HG03175 (cell line): Measurements from ENCODE around the gene KCNK4.

Experiments used
- ATAC-seq: cut with Tn5 transposase; IDR thresholded peaks from one replicate; pipeline ENCODE4 v1.9.1; 2021; ENCODE audit warnings: mild to moderate bottlenecking, moderate library complexity; ENCODE audit not compliant: unreplicated experiment

Gene KCNK4

DNA sequence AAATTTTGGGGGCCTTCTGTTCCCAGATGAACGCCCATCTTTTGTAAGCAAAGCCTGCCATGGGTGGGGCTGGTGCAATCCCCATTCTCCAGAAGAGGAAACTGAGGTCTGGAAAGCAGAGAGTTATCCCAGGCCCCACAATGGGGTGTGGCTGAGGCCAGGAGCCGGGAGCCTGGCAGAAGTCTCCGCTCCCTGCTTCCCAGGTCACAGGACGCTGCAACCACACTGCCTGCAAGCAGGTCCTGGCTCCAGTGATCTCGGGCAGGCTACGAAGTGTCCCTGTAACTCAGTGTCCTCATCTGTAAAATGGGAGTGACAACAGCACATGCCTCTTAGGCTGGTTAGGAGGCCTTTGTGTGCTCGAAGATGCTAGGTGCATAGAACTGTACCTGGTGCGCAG lies 38.1 kb upstream of the KCNK4 start:
- ATAC-seq = no peak

DNA sequence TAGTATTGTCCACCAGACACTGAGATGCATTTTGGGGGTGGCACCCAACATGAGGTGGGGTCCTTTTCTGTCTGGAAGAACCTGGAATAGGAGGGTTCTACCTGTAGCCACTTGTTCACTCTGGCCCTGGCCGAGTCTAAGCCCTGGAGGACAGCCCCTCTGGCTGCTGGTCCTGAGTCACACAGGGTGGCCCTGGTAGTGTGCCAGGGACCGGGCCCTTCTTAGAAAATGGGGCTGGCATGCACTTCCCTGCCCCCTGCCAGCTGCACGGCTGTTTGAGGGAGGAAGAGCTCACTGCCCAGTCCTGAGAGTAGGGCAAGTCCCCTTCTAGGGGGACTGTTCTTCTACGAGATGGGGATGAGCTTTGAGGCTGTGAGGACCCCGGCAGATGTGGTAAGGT lies 37.6 kb upstream of the KCNK4 start:
- ATAC-seq = no peak

DNA sequence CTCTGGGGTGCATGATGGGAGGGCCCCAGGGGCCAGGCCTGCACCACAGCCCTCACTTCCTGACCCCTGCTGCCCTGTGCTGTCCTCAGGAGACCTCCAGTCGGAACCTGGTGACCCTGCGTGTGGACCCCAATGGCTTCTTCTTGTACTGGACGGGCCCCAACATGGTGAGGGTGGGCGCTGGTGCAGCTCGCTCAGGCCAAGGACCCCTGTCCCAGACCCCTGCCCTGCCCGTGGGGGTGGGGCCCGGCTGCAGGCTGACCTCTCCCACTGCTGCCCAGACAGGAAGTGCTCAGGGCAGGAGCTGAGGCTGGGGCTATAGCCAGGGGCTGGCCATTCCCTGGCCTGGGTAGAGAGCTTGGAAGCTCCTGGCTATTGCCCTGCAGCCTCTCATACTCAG lies 36.8 kb upstream of the KCNK4 start:
- ATAC-seq = no peak

DNA sequence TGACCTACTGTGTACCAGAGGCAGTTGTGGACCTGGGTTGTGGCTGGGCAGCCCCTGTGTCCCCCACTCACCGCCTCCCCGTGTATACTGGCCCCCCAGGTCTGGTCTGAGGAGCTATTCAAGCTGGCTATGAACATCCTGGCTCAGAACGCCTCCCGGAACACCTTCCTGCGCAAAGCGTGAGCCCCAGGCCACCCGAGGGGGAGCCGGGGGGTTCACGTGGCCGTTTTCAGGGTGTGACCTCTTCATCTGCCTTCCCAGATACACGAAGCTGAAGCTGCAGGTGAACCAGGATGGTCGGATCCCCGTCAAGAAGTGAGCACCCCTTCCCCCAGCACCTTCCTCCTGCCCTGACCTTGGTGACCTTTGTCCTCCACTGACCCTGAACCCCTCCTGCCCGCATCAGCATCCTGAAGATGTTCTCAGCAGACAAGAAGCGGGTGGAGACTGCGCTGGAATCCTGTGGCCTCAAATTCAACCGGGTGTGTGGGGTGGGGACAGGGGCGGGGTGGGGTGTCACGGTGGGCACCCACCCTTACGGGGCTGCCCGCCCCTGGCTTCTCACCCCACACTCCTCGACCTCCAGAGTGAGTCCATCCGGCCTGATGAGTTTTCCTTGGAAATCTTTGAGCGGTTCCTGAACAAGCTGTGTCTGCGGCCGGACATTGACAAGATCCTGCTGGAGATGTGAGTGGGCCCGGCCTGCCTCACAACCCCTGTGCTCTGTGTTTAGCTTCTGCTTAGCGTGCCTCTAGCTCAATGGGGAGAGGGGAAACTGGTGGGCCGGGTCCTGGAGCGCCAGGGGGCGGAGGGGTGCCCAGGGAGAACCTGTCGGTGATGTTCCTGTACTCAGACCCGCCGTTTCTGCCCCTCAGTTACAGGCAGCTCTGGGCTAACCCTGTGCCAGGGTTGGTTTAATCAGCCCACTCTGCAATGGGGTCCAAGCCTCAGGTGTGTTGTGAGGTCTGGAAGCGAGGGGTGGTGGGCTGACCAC lies 35.7 kb upstream of the KCNK4 start:
- no peak for ATAC-seq

DNA sequence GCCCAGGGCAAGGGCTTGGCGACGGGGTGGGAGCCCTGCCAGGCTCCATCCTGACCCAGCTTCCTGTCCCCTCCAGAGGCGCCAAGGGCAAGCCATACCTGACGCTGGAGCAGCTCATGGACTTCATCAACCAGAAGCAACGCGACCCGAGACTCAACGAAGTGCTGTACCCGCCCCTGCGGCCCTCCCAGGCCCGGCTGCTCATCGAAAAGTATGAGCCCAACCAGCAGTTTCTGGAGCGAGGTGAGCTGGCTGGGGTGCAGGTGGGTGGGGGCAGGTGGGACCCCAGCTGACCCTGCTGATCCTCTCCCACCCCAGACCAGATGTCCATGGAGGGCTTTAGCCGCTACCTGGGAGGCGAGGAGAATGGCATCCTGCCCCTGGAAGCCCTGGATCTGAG lies 34.8 kb upstream of the KCNK4 start:
- ATAC-seq = no peak

DNA sequence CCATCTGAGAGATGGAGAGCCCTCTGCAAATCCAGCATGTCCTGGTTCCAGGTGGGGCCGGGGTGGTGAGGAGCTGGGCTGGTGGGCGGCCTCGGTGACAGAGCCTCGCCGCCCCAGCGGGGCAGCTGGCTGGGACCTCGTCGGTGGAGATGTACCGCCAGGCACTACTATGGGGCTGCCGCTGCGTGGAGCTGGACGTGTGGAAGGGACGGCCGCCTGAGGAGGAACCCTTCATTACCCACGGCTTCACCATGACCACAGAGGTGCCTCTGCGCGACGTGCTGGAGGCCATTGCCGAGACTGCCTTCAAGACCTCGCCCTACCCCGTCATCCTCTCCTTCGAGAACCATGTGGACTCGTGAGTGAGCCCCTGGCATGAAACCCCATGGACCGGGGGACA lies 32.7 kb upstream of the KCNK4 start:
- ATAC-seq = no peak

DNA sequence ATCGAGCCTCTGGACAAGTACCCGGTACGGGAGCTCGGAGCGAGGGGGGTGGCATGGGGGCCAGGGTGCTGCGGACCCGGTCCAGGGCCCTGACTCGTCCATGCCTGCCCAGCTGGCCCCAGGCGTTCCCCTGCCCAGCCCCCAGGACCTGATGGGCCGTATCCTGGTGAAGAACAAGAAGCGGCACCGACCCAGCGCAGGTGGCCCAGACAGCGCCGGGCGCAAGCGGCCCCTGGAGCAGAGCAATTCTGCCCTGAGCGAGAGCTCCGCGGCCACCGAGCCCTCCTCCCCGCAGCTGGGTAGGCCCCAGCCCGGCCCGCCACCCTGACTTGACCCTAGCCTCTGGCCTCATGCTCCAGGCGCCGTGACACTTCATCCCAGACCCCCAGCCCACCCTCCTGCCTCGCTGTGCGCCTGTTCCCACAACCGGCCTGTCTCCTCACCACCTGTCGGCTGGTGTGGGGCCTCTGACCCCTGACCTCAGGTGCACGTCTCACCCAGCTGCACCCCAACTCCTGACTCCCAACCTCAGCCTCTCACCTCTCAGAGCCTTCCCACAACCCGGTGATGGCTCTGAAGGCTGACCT lies 32.1 kb upstream of the KCNK4 start:
- no peak for ATAC-seq

DNA sequence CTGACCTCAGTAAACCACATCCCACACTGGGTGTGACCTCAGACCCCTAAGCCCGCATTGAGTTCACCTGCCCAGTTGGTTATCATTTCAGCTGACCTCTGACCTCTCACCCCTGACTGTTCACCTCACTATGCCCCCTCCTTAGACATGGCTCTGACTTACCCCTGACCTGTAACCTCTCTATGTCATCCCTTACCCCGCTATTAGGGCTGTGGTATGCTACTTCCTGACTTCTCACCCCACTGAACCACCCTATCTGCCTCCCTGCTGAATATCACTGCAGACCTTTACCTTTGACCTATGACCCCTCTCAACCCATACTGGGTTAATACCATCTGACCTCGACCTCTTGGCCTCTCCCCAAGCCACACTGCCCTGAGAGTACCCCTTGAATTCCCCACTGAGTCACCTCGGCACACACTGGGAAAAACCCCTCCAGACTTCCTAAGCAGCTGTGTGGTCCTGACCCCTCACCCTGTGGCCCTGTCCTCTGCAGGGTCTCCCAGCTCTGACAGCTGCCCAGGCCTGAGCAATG lies 31.5 kb upstream of the KCNK4 start:
- ATAC-seq = no peak

DNA sequence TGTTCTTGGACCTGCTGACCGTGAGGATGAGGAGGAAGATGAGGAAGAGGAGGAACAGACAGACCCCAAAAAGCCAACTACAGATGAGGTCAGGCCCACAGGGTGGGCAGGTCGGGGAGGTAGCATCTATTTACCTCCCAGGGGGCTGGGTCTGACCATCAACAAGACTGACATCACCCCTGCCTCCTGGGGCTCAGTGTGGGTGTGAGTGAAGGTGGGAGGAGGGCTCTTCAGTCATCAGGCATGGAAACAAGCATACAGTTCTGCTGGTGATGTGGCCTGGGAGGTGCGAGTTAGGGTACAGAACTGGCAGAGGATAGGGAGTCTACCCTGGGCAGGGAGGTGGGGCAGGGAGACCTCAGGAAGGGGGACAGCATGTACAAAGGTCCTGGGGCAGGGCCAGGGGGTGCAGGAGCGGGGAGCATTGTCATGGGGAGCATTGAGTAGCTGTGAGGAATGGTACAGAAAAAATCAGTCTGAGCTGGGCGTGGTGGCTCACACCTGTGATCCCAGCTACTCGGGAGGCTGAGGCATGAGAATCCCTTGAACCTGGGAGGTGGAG lies 30.9 kb upstream of the KCNK4 start:
- ATAC-seq = no peak

DNA sequence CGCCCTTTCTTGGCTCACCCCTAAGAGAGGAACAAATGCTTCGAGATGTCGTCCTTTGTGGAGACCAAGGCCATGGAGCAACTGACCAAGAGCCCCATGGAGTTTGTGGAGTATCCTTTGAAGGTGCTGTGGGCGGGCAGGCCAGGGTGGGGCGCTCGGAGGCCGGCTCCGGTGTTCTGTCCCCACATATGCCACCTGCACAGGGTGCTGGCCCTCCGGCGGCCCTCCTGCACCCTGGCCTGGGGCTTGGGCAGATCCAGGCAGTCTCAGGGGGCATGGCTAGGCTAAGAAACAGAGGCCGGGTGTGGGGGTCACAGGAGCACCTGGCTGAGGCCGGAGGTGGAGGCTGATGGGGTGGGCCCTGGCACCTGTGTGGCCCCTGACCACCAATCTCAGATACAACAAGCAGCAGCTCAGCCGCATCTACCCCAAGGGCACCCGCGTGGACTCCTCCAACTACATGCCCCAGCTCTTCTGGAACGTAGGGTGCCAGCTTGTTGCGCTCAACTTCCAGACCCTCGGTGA lies 29.5 kb upstream of the KCNK4 start:
- ATAC-seq = no peak

DNA sequence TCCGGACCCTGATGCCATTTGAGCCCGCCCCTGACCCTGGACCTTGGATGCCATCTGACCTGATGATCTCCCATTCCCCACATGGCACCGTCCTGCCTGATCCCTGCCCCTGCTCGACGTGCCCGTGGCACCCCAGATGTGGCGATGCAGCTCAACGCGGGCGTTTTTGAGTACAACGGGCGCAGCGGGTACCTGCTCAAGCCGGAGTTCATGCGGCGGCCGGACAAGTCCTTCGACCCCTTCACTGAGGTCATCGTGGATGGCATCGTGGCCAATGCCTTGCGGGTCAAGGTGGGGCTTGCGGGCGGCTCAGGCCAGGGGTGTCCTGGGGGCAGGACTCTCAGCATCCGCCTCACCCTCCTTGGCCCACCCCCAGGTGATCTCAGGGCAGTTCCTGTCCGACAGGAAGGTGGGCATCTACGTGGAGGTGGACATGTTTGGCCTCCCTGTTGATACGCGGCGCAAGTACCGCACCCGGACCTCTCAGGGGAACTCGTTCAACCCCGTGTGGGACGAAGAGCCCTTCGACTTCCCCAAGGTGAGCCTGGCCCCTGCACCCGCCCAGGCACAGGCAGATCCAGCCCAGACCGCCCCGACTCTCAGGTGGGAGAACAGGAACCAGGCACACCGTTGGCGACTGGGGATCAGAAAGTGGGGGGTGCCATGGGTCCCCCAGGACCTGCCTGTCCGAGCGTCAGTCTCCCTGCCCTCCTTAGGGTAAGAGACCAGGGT lies 28.7 kb upstream of the KCNK4 start:
- no peak for ATAC-seq

DNA sequence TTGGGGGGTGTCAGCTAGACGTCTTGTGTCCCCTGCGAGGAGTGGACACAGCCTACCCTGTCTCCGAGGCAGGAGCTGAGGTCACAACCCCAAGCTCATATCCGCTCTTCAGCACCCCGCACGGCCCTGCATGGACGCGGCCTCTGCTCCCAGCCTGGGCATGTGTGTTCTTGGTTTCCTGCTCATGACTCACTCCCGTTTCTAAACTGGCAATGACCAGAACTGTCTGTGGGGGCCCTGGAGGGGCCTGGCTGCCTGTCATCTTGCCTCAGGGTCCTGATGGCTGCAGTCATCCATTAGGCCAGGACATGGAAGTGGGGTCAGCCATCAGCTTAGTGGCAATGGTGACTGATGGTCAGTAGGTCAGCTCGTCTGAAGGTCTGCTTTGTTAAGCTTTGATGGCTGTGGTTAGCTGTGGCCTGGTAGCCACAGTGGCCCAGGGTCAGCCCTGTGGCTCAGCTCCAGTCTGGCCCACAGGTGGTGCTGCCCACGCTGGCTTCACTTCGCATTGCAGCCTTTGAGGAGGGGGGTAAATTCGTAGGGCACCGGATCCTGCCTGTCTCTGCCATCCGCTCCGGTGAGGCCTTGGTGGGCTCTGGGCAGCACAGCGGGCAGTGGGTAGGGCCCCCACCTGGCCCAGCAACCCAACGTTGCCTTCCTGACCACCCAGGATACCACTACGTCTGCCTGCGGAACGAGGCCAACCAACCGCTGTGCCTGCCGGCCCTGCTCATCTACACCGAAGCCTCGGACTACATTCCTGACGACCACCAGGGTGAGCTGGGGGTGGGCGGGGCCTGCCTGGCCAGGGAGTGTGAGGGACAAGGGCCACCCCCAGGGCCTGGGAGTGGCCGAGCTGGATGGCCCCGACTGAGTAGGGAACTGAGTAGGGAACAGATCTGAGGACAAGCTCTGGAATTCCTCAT lies 27.8 kb upstream of the KCNK4 start:
- ATAC-seq = no peak

DNA sequence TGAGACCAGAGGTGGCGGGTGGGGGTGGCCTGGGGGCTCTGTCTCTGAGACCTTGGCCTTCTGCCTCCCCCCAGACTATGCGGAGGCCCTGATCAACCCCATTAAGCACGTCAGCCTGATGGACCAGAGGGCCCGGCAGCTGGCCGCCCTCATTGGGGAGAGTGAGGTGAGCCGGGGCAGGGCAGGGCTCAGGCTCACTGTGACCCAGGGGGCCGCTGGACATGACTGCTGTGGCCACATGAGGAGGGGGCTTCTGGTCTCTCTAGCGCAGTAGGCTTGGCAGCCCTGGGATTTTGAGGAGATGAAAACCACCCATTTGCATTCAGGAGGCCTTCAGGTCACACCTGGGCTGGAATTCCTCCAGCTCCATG lies 27.2 kb upstream of the KCNK4 start:
- ATAC-seq = no peak

DNA sequence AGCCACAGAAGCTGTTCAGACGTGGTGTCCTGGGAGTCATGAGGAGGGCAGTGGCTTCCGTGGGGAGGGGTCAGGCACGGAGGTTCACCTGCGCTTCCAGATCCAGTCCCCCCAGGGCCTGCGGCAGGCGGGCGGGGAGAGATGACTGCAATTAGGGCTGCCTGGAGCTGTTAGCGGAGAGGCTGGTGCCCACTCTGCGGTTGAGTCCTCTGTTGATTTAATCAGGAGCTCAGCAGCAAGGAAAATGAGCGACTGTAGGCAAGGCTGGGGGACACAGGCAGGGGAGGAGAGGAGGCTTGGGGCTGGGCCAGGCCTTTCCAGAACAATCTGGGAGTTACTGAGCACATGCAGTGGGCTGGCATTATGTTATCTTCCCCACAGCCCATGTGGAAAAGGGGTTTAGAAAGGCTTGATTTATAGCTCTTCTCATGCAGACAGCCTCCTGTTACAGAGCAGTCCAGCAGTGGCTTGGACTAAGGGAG lies 26.7 kb upstream of the KCNK4 start:
- no peak for ATAC-seq

DNA sequence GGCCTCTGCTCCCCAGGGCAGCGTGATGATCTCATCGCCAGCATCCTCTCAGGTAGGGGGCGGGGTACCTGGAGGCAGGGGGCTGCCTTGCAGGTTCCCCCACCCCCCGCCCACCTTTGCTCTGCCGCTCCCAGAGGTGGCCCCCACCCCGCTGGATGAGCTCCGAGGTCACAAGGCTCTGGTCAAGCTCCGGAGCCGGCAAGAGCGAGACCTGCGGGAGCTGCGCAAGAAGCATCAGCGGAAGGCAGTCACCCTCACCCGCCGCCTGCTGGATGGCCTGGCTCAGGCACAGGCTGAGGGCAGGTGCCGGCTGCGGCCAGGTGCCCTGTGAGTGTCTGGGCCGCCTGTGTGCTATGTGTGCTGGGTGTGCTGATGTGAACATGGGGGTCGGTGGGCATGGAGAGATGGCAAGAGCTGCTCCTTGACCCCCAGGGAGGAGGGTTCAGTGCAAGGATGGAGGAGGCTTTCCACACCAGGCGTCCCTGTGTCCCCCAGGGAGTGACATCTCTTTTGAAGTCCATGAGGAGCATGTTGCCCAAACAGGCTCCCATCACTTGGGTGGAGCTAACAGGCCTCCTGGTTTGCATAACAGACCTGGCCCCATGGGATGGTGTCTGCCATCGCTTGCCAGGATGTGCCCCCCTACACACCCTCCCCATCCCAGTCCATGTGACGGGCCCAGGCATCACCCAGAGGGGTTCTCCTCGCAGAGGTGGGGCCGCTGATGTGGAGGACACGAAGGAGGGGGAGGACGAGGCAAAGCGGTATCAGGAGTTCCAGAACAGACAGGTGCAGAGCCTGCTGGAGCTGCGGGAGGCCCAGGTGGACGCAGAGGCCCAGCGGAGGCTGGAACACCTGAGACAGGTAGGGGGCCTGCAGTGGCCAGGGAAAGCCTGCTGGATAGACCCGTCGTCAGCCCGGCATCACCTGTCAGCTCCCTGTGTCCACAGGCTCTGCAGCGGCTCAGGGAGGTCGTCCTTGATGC lies 25.6 kb upstream of the KCNK4 start:
- no peak for ATAC-seq

DNA sequence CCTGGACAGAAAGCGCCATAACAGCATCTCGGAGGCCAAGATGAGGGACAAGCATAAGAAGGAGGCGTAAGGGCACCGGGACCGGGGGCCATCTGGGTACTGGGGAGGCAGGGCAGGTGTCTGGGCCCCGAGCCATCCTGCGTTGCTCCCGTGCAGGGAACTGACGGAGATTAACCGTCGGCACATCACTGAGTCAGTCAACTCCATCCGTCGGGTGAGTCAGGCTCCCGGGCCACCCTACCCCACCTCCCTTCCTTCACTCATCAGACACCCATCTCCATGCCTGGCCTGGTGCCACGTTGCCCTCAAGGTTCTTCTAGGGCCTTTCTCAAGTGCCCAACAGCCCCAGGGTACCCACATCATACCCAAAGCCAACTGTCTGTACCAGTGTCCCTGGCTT lies 24.8 kb upstream of the KCNK4 start:
- ATAC-seq = no peak

DNA sequence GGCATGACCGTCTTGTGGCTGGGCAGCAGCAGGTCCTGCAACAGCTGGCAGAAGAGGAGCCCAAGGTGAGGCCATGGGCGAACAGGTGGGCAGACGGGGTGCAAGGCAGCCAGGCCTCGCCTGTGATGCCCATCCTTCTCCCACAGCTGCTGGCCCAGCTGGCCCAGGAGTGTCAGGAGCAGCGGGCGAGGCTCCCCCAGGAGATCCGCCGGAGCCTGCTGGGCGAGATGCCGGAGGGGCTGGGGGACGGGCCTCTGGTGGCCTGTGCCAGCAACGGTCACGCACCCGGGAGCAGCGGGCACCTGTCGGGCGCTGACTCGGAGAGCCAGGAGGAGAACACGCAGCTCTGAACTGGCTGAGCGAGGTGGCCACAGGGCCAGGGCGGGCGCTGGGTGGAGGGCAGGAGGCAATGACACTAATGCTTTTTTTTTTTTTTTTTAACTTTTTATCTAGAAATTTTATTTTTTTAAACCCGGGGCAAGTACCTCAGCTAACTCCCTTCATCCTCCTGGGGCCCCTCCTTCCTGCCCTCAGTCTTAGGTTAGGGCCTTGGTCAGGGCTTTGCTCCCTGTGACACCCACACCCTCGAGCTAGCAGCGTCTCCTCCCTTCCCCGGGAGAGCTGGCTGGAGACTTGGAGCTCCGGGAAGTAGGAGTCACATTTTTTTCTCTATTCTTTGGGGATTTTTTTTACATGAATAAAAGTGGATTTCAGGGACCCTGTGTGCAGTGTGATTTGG lies 23.7 kb upstream of the KCNK4 start:
- ATAC-seq = no peak
